ENCODE results near the gene ZNF90. TPM values are rescaled to one million over a fixed set of nuclear protein-coding genes. Genes with fewer than 3 reads are reported as not detected.

The ZNF90 gene
- total and polyA plus RNA-seq, 2 experiments from 2014 or later, result 7.6 to 11.1 TPM

DNA sequence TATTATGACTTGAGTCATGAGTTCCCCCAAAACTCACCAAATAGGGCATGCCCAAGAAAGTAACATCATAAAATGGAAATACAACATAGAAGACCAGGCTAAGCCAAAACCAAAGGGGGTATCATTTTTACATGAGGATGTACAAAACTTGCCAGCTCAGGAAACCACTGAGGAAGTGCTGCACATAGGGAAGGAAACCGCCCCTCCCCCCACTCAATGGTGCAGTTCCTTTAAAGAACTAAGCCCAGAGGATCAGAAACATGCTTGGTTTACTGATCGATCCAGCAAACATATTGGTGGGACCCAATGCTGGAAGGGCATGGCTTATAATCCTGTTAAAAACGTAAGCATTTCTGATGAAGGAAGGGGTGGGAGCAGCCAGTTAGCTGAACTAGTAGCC, 85.0 kb downstream of the ZNF90 start:
- Histone ChIP-seq H3K27ac (no peak overlapping the region), H3K27me3 (no peaks in the 10 kb centered on the region), H3K9me3 (ENCODE audit: low read depth) (no peaks in the 10 kb centered on the region), H3K4me1 (ENCODE audit: low read depth) (no peaks in the 10 kb centered on the region), H3K4me3 (no peak overlapping the region), H3K36me3 (no peaks in the 10 kb centered on the region)
- TF ChIP-seq, protein P1, sequence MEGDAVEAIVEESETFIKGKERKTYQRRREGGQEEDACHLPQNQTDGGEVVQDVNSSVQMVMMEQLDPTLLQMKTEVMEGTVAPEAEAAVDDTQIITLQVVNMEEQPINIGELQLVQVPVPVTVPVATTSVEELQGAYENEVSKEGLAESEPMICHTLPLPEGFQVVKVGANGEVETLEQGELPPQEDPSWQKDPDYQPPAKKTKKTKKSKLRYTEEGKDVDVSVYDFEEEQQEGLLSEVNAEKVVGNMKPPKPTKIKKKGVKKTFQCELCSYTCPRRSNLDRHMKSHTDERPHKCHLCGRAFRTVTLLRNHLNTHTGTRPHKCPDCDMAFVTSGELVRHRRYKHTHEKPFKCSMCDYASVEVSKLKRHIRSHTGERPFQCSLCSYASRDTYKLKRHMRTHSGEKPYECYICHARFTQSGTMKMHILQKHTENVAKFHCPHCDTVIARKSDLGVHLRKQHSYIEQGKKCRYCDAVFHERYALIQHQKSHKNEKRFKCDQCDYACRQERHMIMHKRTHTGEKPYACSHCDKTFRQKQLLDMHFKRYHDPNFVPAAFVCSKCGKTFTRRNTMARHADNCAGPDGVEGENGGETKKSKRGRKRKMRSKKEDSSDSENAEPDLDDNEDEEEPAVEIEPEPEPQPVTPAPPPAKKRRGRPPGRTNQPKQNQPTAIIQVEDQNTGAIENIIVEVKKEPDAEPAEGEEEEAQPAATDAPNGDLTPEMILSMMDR (IDR thresholded peaks at IDR 0.05; ENCODE audit: low read depth, low read length), result no peak
- no peak for DNase-seq (ENCODE audit: low read depth in 1 of 2, low spot score in 1 of 2)

DNA sequence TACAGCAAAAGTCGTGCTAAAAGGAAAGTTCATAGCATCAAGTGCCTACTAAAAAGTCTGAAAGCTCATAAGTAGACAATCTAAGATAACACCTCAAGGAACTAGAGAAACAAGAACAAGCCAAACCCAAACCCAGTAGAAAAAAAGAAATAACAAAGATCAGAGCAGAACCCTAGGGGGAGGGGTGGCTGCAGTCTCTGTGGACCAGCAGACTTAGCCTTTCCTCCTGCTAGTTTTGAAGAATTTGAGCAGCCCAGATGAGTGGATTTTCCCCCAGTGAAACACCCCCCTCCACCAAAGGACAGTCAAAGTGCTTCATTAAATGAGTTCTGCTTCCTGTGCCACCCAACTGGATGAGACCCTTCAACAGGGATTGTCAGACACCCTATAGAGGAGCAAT, 86.7 kb downstream of the ZNF90 start:
- DNase-seq (ENCODE audit: low read depth in 1 of 2, low spot score in 1 of 2), result no peak
- TF ChIP-seq, protein P1 (IDR thresholded peaks at IDR 0.05; ENCODE audit: low read depth, low read length), result no peak
- H3K27ac ChIP-seq, result no peak overlapping the region
- no peaks in the 10 kb centered on the region for H3K36me3 ChIP-seq
- no peaks in the 10 kb centered on the region for H3K9me3 ChIP-seq (ENCODE audit: low read depth)
- no peaks in the 10 kb centered on the region for H3K4me1 ChIP-seq (ENCODE audit: low read depth)
- H3K4me3 ChIP-seq, result no peak overlapping the region
- no peaks in the 10 kb centered on the region for H3K27me3 ChIP-seq

DNA sequence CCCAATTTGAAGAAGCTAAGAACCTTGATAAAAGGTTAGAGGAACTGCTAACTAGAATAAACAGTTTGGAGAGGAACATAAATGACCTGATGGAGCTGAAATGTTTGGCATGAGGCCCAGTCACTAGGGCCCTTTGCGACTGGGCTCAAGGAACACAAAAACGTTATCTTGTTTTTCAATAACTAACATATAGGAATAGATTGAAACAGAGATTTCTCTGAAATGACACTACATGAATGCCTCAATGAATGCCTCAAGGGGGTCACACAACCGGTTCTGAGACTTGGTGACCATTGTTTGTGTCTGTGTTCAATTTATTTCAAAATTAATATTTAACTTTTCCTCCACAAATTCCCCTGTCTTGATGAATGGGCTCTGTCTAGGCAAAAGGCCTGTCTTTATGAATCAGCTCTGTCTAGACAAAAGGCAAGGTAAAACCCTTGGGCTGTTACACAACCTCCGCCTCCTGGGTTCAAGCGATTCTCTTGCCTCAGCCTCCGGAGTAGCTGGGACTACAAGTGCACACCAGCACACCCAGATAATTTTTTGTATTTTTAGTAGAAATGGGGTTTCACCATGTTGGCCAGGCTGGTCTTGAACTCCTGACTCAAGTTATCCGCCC, 88.3 kb downstream of the ZNF90 start:
- no peak for DNase-seq (ENCODE audit: low read depth in 1 of 2, low spot score in 1 of 2)
- no peaks in the 10 kb centered on the region for H3K27me3 ChIP-seq
- no peak overlapping the region for H3K27ac ChIP-seq
- no peaks in the 10 kb centered on the region for H3K36me3 ChIP-seq
- no peaks in the 10 kb centered on the region for H3K9me3 ChIP-seq (ENCODE audit: low read depth)
- TF ChIP-seq, protein P1 (IDR thresholded peaks at IDR 0.05; ENCODE audit: low read depth, low read length), result no peak
- no peaks in the 10 kb centered on the region for H3K4me1 ChIP-seq (ENCODE audit: low read depth)
- no peak overlapping the region for H3K4me3 ChIP-seq

DNA sequence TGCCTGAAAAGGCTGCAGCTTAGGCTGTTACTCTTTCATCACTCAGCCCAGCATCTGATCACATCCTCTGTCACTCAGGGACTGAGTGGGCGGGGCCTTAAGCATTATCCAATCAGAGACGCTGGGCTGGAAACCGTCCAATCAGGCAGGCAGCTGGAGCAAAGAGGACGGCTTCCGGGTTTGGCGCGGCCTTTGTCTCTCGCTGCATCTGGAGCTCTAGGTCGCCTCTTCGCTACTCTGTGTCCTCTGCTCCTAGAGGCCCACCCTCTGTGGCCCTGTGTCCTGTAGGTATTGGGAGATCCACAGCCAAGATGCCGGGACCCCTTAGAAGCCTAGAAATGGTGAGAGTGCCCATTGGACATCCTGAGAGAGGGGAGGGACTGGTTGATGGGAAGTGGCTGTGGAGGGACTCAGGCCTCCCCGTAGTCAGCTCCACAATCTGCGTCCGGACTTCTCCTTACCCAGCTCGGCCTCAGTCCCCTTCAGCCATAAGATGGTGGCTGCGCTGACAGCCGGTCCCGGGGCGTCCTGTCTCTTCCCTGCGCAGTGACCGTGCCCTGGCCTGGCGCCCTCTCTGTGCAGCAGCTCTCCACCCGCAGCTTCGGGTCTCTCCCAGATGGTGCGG, 89.3 kb downstream of the ZNF90 start, which contains the start of gene ZNF486:
ZNF486 (plus strand) TSS at position 195 of the 625 bp plus-strand sequence; CDS start at position 312, 117 bp downstream.
- TF ChIP-seq, protein P1 (IDR thresholded peaks at IDR 0.05; ENCODE audit: low read depth, low read length), result no peak

DNA sequence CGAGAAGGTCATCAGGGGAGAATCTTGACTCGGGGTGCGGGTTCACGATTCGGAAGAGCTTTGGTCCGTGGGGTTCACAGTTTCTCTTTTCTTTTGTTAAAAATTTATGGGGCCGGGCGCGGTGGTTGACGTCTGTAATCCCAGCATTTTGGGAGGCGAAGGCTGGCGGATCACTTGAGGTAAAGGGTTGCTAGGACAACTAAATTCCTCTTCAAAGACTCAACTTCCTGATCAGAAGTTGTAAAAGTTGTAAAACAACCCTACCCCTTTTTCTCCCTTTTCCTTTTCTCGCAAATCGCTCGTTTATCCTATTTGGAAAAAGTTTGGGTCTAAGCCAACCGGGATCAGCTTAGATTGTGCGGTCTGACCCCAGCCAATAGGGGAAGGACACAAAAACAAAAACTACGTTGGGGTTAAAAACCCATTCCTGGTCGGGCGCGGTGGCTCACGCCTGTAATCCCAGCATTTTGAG, 89.9 kb downstream of the ZNF90 start:
- Histone ChIP-seq H3K36me3 (no peaks in the 10 kb centered on the region), H3K4me3 (peak overlapping the region; percentile 62), H3K27me3 (no peaks in the 10 kb centered on the region), H3K27ac (peak overlapping the region; percentile 73), H3K4me1 (ENCODE audit: low read depth) (no peaks in the 10 kb centered on the region), H3K9me3 (ENCODE audit: low read depth) (no peaks in the 10 kb centered on the region)
- DNase-seq (ENCODE audit: low read depth in 1 of 2, low spot score in 1 of 2), result peak in 1 of 2 donors; percentile 70
- TF ChIP-seq, protein P1 (IDR thresholded peaks at IDR 0.05; ENCODE audit: low read depth, low read length), result no peak

More for the DNA sequence above, 89.3 kb downstream of the ZNF90 start, which contains the start of gene ZNF486:
- Histone ChIP-seq H3K4me1 (ENCODE audit: low read depth) (no peaks in the 10 kb centered on the region), H3K27ac (peak within 1 kb of the TSS; percentile 73), H3K9me3 (ENCODE audit: low read depth) (no peaks in the 10 kb centered on the region), H3K4me3 (peak within 1 kb of the TSS; percentile 62), H3K27me3 (no peaks in the 10 kb centered on the region), H3K36me3 (no peaks in the 10 kb centered on the region)
- DNase-seq (ENCODE audit: low read depth in 1 of 2, low spot score in 1 of 2), result peak; percentile 97 to 98

Other genes starting within 250 kb of the ZNF90 start
- gene ZNF253, start 212.1 kb upstream of the ZNF90 start, total RNA-seq, result 16.9 and 19.2 TPM in 2 replicates
- gene ZNF253, start 212.1 kb upstream of the ZNF90 start, polyA plus RNA-seq, result 24.8 and 26.7 TPM in 2 replicates
- gene ZNF93, start 177.1 kb upstream of the ZNF90 start, total RNA-seq, result 14.9 and 29.1 TPM in 2 replicates
- gene ZNF93, start 177.1 kb upstream of the ZNF90 start, polyA plus RNA-seq, result 9.9 and 20.8 TPM in 2 replicates
- 9.1 and 11.9 TPM in 2 replicates for gene ZNF682, start 38.5 kb upstream of the ZNF90 start, total RNA-seq
- gene ZNF682, start 38.5 kb upstream of the ZNF90 start, polyA plus RNA-seq, result 16.8 and 18.3 TPM in 2 replicates
- 6.4 and 9.8 TPM in 2 replicates for gene ZNF486, start 89.2 kb downstream of the ZNF90 start, total RNA-seq
- 1.6 and 4.2 TPM in 2 replicates for gene ZNF486, start 89.2 kb downstream of the ZNF90 start, polyA plus RNA-seq

Measured in cardiac muscle cell (in vitro differentiated cells and primary cell).